Activated CD8-positive, alpha-beta memory T cell treated with anti-CD3 and anti-CD28 coated beads, Interleukin-2, amount 10 ng/mL, durations not matched to agents 7 days and 5 days (primary cell): ENCODE data around the gene DNAJC13. TPM values are rescaled to one million over a fixed set of nuclear protein-coding genes. Genes with fewer than 3 reads are reported as not detected.
"Not testable (repeated sequence)": the region's sequence is repeated elsewhere in the genome, so short reads cannot be mapped to it uniquely, and the experiment has no call there.

Experiments used
- ATAC-seq: fragments of 150-1000 bp; cut with Tn5 transposase; one replicate; pipeline ENCODE4 v1.10.0; 2021; ENCODE audit warnings: moderate library complexity
- CTCF ChIA-PET: fragments of 350-600 bp; sonication (Branson Sonifier 250); formaldehyde crosslinking; loops from one replicate; lab custom pipeline; 2021; ENCODE audit warnings: antibody characterized with exemption; lab: Charles Lee
- DNase-seq: peaks from one replicate; pipeline ENCODE4 v3.0.0-alpha.2; 2020
- H3K27ac Mint-ChIP-seq: one replicate; pipeline ENCODE4 v1.8.0; 2021; ENCODE audit warnings: mild to moderate bottlenecking, mixed read lengths
- H3K27me3 Mint-ChIP-seq: one replicate; pipeline ENCODE4 v1.8.0; 2021; ENCODE audit warnings: mixed read lengths
- H3K36me3 Mint-ChIP-seq: one replicate; pipeline ENCODE4 v1.8.0; 2021; ENCODE audit warnings: mild to moderate bottlenecking, mixed read lengths
- H3K4me1 Mint-ChIP-seq: one replicate; pipeline ENCODE4 v1.8.0; 2021; ENCODE audit warnings: mixed read lengths
- H3K4me3 Mint-ChIP-seq: one replicate; pipeline ENCODE4 v1.8.0; 2021; ENCODE audit warnings: mild to moderate bottlenecking, moderate library complexity, mixed read lengths
- H3K9me3 Mint-ChIP-seq: one replicate; pipeline ENCODE4 v1.8.0; 2022; ENCODE audit warnings: low read depth, mixed read lengths
- total RNA-seq, 2 experiments: library from RNA; stranded (reverse); gene quantifications; one replicate each; pipeline ENCODE4 v1.2.3, GENCODE V29; 2021

The DNAJC13 gene
- total RNA-seq, 2 experiments from 2014 or later = 39.3 to 40.1 TPM

GRCh38 chr3:132395126-132395525 lies 22.2 kb upstream of the DNAJC13 start:
- Mint-ChIP-seq H3K4me1 (no peaks in the 10 kb centered on the region), H3K27me3 (peaks cover 14% of the 10 kb centered on the region), H3K27ac (no peak overlapping the region), H3K4me3 (no peak overlapping the region), H3K9me3 (no peaks in the 10 kb centered on the region), H3K36me3 (no peaks in the 10 kb centered on the region)
- CTCF ChIA-PET = no interaction called here
- DNase-seq (no peak), ATAC-seq (no peak)

- Mint-ChIP-seq H3K4me1 (no peaks in the 10 kb centered on the region), H3K36me3 (no peaks in the 10 kb centered on the region), H3K27me3 (peaks cover 16% of the 10 kb centered on the region), H3K9me3 (no peaks in the 10 kb centered on the region), H3K27ac (no peak overlapping the region), H3K4me3 (no peak overlapping the region)
- no peak for DNase-seq
- no peak for ATAC-seq
- CTCF ChIA-PET = no interaction called here
Observed at GRCh38 chr3:132396255-132396654, 21.0 kb upstream of the DNAJC13 start.

- ATAC-seq, H3K9me3 Mint-ChIP-seq, H3K4me3 Mint-ChIP-seq, DNase-seq, H3K27ac Mint-ChIP-seq, H3K4me1 Mint-ChIP-seq, H3K36me3 Mint-ChIP-seq: not testable (repeated sequence)
- CTCF ChIA-PET = interaction anchor here (1.7 kb wide), 1 partner anchor 45 kb away, joined by 8 read pairs; no protein-coding TSS in a partner anchor
- H3K27me3 Mint-ChIP-seq = peaks cover 21% of the 10 kb centered on the region
Observed at GRCh38 chr3:132396776-132397175, 20.5 kb upstream of the DNAJC13 start.

DNA sequence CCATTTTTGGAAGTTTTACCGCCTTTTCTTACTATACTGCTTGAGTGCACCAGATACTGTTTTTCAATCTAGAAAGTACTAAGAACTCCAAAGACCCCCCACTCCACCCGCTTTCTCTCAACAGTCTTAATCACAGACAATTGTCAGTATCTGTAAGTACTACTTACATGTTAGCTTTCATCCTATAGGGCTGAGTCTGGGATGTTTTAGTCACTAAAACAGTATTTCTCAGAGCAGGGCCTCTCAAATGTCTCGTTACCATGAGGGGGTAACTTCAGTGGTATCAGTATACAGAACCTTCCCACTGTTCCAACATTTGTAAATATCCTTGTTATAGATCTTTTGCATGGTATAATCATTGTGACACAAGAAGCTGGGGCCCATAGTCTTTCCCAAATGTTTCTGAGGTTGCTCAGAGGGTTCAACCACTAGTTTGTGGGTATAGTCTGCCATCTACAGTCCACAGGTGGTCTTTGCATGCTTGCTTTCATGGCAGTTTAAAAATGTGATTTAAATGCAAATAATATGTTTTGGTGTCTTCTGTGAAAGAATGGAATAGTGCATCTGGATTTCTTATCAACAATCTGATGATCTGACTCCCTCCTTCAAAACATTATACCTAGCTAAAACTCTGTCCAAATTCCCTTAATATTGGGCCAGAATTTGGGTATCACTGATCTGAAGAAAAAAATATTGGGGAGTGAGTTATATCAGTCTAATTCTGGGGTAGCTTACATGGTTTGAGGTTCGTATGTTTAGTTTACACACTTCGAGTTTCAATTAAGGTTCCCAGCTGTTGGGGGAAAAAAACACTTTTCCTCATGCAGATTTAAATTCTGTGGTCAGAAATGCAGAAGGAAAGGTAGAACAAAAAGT lies 18.0 kb upstream of the DNAJC13 start:
- H3K4me3 Mint-ChIP-seq = no peak overlapping the region
- no peak for ATAC-seq
- peaks cover 21% of the 10 kb centered on the region for H3K27me3 Mint-ChIP-seq
- no peaks in the 10 kb centered on the region for H3K9me3 Mint-ChIP-seq
- H3K4me1 Mint-ChIP-seq = no peaks in the 10 kb centered on the region
- no peak overlapping the region for H3K27ac Mint-ChIP-seq
- H3K36me3 Mint-ChIP-seq = no peaks in the 10 kb centered on the region
- peak; percentile 46 for DNase-seq
- CTCF ChIA-PET = interaction anchor here (0.6 to 2.0 kb wide), 6 partner anchors 35 to 1281 kb away, joined by 3 to 8 read pairs (median 4); no protein-coding TSS in a partner anchor

- DNase-seq = no peak
- no peak overlapping the region for H3K4me3 Mint-ChIP-seq
- no peaks in the 10 kb centered on the region for H3K9me3 Mint-ChIP-seq
- H3K36me3 Mint-ChIP-seq = no peaks in the 10 kb centered on the region
- no peaks in the 10 kb centered on the region for H3K4me1 Mint-ChIP-seq
- CTCF ChIA-PET = interaction anchor here (0.6 to 1.1 kb wide), 2 partner anchors 36 to 50 kb away, joined by 3 read pairs; no protein-coding TSS in a partner anchor
- H3K27me3 Mint-ChIP-seq = peaks cover 26% of the 10 kb centered on the region
- H3K27ac Mint-ChIP-seq = no peak overlapping the region
- no peak for ATAC-seq
Observed at GRCh38 chr3:132401255-132401654, 16.0 kb upstream of the DNAJC13 start.

DNA sequence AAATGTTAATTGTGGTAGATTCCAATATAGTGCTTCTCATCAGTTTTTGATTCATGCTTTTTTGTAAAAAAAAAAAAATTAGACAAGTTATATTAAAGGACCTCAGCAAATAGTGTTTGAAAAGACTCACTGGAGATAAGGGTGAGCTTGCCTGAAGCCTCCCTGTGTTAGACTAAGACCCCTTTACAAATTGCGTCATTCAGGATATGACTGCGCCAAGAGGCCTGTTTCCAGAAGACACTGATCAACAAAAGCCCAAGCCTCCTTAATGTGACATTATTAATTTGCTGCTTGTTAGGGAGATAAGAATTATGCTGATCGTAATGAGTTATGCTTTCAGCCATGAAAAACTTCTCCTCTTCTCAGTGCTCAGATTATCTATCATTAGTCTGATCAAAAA lies 13.0 kb upstream of the DNAJC13 start:
- ATAC-seq (no peak), DNase-seq (no peak)
- Mint-ChIP-seq H3K27ac (no peak overlapping the region), H3K4me3 (no peak overlapping the region), H3K36me3 (no peaks in the 10 kb centered on the region), H3K9me3 (no peaks in the 10 kb centered on the region), H3K27me3 (peaks cover 22% of the 10 kb centered on the region), H3K4me1 (no peaks in the 10 kb centered on the region)
- CTCF ChIA-PET = no interaction called here

DNA sequence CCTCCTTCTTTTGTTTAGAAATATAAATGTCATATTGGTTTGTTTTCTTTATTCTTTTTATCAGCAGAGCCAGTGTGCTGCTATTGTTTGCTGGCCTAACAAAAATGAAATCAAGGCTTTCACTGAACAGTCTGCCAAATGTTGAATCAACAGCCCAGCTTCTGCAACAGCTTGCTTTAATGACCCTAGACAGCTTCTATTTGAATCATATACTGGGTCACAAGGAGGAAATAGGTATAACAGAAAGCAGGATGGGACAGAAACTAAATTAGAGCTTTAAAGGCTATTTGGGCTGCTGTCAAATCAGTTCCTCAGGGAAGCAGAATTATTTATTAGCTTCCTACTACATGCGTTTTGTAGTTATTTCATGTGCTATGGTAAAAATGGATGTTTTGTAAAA lies 12.1 kb upstream of the DNAJC13 start:
- no peak for ATAC-seq
- Mint-ChIP-seq H3K9me3 (no peaks in the 10 kb centered on the region), H3K4me1 (no peaks in the 10 kb centered on the region), H3K36me3 (no peaks in the 10 kb centered on the region), H3K27me3 (peaks cover 22% of the 10 kb centered on the region), H3K4me3 (no peak overlapping the region), H3K27ac (no peak overlapping the region)
- CTCF ChIA-PET = no interaction called here
- DNase-seq = no peak

- CTCF ChIA-PET = no interaction called here
- Mint-ChIP-seq H3K36me3 (no peaks in the 10 kb centered on the region), H3K4me1 (no peaks in the 10 kb centered on the region), H3K9me3 (no peaks in the 10 kb centered on the region), H3K27me3 (peaks cover 24% of the 10 kb centered on the region), H3K27ac (no peak overlapping the region), H3K4me3 (no peak overlapping the region)
- DNase-seq (no peak), ATAC-seq (no peak)
Observed at GRCh38 chr3:132405609-132406299, 11.5 kb upstream of the DNAJC13 start.

GRCh38 chr3:132406587-132406986 lies 10.7 kb upstream of the DNAJC13 start:
- H3K27ac Mint-ChIP-seq = no peak overlapping the region
- no peak for DNase-seq
- H3K4me1 Mint-ChIP-seq = no peaks in the 10 kb centered on the region
- H3K9me3 Mint-ChIP-seq = no peaks in the 10 kb centered on the region
- no peak for ATAC-seq
- H3K27me3 Mint-ChIP-seq = peaks cover 24% of the 10 kb centered on the region
- H3K4me3 Mint-ChIP-seq = no peak overlapping the region
- CTCF ChIA-PET = no interaction called here
- H3K36me3 Mint-ChIP-seq = no peaks in the 10 kb centered on the region

DNA sequence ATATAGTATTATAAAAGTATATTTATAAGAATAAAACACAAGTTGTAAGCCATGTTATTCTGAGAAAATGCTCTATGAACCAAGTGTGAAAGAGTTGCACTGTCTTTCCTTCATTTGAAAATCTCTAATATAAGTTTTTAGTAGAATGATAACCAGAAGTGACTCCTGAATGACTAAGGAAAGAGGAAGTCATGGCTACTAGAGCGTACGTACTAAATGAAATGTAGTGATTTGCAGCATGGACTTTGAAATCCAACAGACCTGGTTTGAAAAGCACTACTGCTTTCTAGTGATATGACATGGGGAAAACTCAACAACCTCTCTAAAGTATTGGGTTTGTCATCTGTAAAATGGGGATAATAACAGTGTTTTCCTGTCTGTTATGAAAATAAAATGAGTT lies 10.3 kb upstream of the DNAJC13 start:
- H3K36me3 Mint-ChIP-seq = no peaks in the 10 kb centered on the region
- H3K27ac Mint-ChIP-seq = no peak overlapping the region
- H3K27me3 Mint-ChIP-seq = peaks cover 25% of the 10 kb centered on the region
- no peak for ATAC-seq
- CTCF ChIA-PET = no interaction called here
- no peaks in the 10 kb centered on the region for H3K4me1 Mint-ChIP-seq
- no peak overlapping the region for H3K4me3 Mint-ChIP-seq
- H3K9me3 Mint-ChIP-seq = no peaks in the 10 kb centered on the region
- DNase-seq = no peak

GRCh38 chr3:132414841-132415240 lies 2.5 kb upstream of the DNAJC13 start:
- H3K4me3 Mint-ChIP-seq = no peak overlapping the region
- peaks cover 10% of the 10 kb centered on the region for H3K27me3 Mint-ChIP-seq
- no peak for ATAC-seq
- peaks cover 2% of the 10 kb centered on the region for H3K36me3 Mint-ChIP-seq
- CTCF ChIA-PET = no interaction called here
- no peak overlapping the region for H3K27ac Mint-ChIP-seq
- DNase-seq = no peak
- H3K4me1 Mint-ChIP-seq = peaks cover 19% of the 10 kb centered on the region
- H3K9me3 Mint-ChIP-seq = no peaks in the 10 kb centered on the region

DNA sequence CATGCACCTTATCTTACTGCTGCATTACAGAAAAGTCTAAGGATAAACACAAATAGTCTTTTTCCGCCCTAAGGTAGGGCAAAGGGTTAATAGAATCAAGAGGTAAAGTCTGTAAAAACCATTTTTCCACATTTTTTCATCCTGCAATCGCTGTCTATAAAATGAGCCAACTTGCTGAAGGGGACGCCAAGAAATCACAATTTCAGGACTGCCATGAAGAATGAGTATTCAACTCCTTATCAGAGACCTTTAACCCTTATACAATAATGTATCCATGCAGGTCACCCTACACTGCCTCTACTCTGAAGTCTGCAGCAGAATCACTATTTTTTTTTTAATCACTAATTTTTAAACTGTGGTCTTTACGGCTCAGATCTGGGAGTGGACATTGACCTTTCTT lies 1.1 kb upstream of the DNAJC13 start:
- peak overlapping the region; percentile 25 for H3K27ac Mint-ChIP-seq
- H3K4me1 Mint-ChIP-seq = peaks cover 32% of the 10 kb centered on the region
- H3K36me3 Mint-ChIP-seq = peaks cover 16% of the 10 kb centered on the region
- no peaks in the 10 kb centered on the region for H3K9me3 Mint-ChIP-seq
- no peak for ATAC-seq
- DNase-seq = no peak
- H3K27me3 Mint-ChIP-seq = peaks cover 3% of the 10 kb centered on the region
- H3K4me3 Mint-ChIP-seq = peak overlapping the region; percentile 98
- CTCF ChIA-PET = no interaction called here

DNA sequence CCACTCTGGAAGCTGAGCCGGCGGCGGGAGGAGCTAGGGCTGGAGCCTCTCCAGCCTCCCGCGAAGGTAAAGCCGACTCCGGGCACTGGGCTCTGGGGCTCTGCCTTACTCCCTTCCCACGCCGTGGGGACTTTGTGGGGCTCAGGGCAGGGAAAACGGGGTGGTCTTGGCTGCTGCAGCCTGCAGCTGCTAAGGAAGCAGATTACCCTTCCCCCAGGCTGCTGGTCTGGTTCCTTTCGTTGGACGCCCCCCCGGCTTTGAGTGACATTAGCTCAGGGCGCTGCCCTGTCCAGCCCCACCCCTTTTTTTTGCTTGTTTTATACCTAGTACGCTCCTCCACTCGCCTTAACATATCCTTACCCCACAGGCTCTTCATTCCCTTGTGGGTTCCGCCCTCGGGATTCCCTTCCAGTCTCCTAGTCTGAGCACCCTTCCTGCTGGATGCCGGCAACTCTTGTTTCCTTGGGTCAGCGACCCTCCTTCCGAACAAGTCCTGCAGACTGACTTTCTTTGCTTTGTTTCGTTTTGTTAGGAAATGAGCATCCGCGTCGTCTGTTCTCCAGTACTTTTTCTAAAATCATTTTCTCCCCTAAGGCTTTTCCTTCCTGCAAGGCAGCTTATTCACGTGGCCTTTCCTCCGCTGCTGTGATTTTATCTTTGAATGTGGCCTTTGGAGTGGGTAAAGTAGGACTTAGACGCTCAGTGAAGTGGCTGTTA lies 551 bp downstream of the DNAJC13 start:
- H3K4me1 Mint-ChIP-seq = peaks cover 33% of the 10 kb centered on the region
- CTCF ChIA-PET = interaction anchor here (1.1 to 1.5 kb wide), 3 partner anchors 16 to 1243 kb away, joined by 3 read pairs; no protein-coding TSS in a partner anchor
- DNase-seq = peak; percentile 78
- H3K36me3 Mint-ChIP-seq = peaks cover 18% of the 10 kb centered on the region
- ATAC-seq = peak; percentile 53
- H3K4me3 Mint-ChIP-seq = peak overlapping the region; percentile 98
- peak overlapping the region; percentile 96 for H3K27ac Mint-ChIP-seq
- no peaks in the 10 kb centered on the region for H3K9me3 Mint-ChIP-seq
- H3K27me3 Mint-ChIP-seq = no peaks in the 10 kb centered on the region
